HK-2 (cell line): Measurements from ENCODE around the gene PIK3R2.
"Not testable (repeated sequence)": the region's sequence is repeated elsewhere in the genome, so short reads cannot be mapped to it uniquely, and the experiment has no call there.

Experiments
- DNase-seq: peaks from one replicate; pipeline ENCODE4 v3.0.0-alpha.2; 2018; ENCODE audit not compliant: unreplicated experiment

Gene PIK3R2

DNA sequence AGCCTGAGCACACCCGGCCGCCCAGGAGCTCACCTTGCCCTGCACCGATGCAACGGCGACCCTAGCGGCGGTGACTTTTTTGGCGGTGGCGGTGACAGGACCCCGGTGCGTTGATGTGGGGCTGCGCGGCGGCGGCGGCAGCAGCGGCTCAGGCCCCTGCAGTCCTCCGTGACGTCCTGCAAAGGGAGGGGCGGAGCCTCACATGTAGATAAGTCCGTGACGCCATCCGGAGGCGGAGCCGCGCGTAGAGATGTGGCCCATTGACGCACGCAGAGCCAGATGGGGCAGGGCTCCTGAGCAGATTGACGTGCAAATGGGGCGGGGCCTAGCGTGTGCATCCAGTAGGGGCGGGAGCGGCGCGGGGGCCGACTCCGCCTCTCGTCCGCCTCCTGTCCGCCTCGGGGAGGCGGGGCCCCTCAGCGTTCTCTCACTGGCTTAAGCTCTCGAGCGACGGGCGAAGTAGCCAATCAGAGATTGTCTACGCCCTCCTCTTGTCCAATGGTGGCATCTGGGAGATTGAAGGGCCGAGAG, 51.0 kb downstream of the PIK3R2 start, which contains the start of gene RAB3A:
Gene RAB3A (minus strand): TSS at position 180 of the 531 bp plus-strand sequence. CDS start 1,302 bp downstream, outside the sequence.
- peak; percentile 99 for DNase-seq

DNA sequence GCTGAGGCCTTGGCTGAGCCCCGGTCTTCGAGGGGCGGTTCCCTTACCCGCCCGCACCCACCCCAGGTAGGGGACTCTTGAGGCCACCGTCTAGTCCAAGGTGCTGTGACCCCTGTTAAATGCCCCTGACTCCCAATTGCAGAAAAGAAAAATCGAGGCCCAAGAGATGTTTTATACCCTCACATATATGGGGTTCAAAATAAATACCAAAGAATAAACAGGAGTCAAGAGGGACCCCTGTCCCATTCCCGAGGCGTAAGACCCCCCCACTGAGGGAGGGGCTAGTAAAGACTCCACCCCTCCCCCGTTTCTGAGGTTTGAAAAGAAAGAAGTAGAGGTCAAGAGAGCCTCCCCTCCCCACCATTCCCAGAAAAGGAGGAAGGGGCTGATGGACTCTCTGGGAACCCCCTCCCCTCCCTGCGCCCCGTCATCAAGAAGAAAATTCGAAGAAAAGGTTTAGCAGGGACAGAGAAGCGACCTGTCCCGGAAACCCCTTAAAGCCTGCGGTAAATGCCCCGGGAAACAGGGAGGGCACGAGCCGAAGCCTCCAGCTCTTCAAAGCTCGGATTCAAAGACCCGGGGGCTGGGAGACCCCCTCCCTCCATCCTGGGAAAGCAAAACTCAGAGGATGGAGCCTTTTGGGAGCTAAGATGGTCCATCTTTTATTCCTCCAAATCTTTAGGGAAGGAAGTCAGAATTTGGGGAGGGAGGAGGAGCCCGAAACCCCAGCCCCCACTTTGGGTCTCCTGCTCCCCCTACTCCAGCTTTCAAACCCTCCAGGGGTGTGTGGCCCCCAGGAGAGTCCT, 51.6 kb downstream of the PIK3R2 start:
- no peak for DNase-seq

- DNase-seq: peak; percentile 51
These were observed 52.4 kb downstream of the PIK3R2 start for GRCh38 chr19:18205200-18205892.

- DNase-seq: no peak
These were observed 53.1 kb downstream of the PIK3R2 start for GRCh38 chr19:18206018-18206417.

- no peak for DNase-seq
These were observed 55.4 kb downstream of the PIK3R2 start for GRCh38 chr19:18208098-18208951.

DNA sequence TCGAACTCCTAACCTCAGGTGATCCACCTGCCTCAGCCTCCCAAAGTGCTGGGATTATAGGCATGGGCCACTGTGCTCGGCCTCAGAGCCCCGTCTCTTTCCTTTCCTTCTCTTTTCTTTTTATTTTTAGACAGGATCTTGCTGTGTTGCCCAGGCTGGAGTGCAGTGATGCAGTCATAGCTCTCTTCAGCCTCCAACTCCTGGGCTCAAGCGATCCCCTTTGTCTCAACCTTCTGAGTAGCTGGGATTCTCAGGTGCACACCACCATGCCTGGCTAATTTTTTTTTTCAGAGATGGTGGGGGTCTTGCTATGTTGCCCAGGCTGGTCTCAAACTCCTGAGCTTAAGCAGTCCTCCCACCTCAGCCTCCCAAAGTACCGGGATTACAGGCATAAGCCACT, 56.9 kb downstream of the PIK3R2 start:
- DNase-seq: not testable (repeated sequence)

DNA sequence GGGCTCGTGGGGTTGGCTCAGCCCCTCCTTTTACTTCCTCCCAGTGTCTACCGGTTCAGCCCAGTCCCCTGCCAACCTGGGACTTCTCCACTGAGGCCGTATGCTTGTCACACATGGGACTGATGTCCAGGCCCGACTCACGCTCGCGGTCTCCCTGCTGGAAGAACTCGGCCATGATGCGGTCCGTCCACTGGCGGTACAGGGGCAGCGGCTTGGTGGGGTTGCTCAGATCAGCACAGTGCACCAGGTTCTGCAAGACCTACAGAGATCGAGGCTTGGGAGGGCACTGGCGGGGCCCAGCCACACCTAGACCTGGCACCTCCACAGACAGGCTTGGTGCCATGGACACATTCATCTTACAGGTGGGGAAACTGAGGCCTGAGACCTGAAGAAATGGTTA, 58.7 kb downstream of the PIK3R2 start:
- no peak for DNase-seq

DNA sequence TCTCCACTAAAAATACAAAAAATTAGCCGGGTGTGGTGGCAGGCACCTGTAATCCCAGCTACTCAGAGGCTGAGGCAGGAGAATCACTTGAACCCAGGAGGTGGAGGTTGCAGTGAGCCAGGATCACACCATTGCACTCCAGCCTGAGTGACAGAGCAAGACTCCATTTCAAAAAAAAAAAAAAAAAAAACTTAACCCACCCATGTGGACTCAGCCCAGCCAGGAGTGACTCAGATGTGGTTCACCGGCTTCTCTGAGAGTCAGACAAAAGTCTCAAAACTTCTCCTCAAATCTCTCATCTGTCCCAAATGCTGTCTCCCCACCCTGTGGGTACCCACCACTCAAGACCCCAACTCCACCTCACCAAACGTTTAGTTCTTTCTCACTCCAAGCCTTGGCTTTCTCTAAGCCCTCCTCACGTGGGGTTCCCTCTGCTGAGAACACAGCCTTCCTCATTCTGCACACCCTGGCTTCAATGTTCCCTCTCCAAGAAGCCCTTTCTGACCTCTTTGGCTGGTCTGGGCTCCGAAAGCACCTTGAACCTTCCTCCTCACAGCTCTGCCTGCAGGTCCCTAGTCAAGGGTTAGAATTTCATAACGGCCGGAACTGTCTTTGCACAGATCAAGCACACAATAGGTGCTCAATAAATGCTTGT, 61.9 kb downstream of the PIK3R2 start:
- DNase-seq: no peak

- DNase-seq: no peak
These were observed 63.8 kb downstream of the PIK3R2 start for GRCh38 chr19:18216789-18217188.

- no peak for DNase-seq
These were observed 65.2 kb downstream of the PIK3R2 start for GRCh38 chr19:18218159-18218558.

- no peak for DNase-seq
These were observed 65.6 kb downstream of the PIK3R2 start for GRCh38 chr19:18218600-18218999.
